GM19467 (cell line): ENCODE results near the gene FMNL3.
"Not testable (repeated sequence)": the region's sequence is repeated elsewhere in the genome, so short reads cannot be mapped to it uniquely, and the experiment has no call there.

Experiments
- ATAC-seq: cut with Tn5 transposase; IDR thresholded peaks from one replicate; pipeline ENCODE4 v1.9.1; 2021; ENCODE audit warnings: mild to moderate bottlenecking, moderate library complexity; ENCODE audit not compliant: unreplicated experiment

Gene FMNL3, protein sequence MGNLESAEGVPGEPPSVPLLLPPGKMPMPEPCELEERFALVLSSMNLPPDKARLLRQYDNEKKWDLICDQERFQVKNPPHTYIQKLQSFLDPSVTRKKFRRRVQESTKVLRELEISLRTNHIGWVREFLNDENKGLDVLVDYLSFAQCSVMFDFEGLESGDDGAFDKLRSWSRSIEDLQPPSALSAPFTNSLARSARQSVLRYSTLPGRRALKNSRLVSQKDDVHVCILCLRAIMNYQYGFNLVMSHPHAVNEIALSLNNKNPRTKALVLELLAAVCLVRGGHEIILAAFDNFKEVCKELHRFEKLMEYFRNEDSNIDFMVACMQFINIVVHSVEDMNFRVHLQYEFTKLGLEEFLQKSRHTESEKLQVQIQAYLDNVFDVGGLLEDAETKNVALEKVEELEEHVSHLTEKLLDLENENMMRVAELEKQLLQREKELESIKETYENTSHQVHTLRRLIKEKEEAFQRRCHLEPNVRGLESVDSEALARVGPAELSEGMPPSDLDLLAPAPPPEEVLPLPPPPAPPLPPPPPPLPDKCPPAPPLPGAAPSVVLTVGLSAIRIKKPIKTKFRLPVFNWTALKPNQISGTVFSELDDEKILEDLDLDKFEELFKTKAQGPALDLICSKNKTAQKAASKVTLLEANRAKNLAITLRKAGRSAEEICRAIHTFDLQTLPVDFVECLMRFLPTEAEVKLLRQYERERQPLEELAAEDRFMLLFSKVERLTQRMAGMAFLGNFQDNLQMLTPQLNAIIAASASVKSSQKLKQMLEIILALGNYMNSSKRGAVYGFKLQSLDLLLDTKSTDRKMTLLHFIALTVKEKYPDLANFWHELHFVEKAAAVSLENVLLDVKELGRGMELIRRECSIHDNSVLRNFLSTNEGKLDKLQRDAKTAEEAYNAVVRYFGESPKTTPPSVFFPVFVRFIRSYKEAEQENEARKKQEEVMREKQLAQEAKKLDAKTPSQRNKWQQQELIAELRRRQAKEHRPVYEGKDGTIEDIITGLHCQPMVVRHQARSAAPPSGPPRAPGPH

DNA sequence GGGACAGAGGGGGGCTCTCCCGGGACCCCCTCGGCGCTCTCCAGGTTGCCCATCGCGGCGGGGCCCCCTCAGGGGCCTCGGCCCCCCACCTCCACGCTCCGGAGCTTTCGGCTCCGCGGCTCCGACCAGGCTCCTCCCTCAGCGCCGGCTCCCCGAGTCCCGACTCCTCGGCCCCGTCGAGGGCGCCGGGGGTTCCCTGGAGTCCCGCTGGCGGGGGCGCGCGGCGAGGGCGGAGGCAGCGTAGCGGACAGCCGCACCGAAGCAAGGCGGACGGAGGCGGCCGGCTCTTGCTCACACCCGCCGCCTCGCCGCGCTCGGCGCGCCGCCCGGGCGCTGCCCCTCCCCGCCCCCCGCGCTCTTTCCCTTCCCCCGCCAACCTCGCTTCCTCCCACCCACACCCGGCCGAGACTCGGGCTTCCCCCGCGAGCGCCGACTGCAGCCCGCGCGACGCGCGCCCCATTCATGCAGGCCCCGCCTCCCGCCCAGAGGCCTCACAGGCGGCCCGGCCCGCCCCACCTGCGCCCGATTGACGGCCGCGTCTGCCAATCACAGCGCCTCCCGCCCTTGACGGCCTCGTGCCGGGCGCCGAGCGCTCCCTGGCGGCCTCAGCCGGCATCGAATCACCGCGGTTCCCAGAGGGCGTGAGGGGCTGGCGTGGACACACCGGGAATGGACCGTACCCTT, at the start of gene FMNL3:
FMNL3 (minus strand) TSS at position 278 of the 684 bp plus-strand sequence; CDS start at position 53, 225 bp downstream.
- peak; percentile 82 for ATAC-seq

DNA sequence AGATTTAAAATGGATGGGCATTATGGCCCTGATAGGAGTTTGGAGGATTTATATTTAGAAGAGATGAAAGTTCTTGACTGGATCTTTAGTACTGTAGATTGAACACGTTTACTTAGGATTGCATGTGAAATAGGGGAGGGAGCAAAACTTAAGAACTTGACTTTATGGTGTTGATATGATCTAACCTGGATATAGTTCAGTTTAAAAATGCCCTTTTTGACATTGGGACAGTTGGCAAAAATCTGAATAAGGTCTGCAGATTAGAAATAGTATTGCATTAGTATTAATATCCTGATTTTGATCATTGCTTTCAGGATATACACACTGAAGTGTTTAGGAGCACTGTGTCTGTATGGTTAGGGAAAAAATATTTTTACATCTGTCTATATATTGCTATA, 43.8 kb upstream of the FMNL3 start:
- ATAC-seq, result no peak

DNA sequence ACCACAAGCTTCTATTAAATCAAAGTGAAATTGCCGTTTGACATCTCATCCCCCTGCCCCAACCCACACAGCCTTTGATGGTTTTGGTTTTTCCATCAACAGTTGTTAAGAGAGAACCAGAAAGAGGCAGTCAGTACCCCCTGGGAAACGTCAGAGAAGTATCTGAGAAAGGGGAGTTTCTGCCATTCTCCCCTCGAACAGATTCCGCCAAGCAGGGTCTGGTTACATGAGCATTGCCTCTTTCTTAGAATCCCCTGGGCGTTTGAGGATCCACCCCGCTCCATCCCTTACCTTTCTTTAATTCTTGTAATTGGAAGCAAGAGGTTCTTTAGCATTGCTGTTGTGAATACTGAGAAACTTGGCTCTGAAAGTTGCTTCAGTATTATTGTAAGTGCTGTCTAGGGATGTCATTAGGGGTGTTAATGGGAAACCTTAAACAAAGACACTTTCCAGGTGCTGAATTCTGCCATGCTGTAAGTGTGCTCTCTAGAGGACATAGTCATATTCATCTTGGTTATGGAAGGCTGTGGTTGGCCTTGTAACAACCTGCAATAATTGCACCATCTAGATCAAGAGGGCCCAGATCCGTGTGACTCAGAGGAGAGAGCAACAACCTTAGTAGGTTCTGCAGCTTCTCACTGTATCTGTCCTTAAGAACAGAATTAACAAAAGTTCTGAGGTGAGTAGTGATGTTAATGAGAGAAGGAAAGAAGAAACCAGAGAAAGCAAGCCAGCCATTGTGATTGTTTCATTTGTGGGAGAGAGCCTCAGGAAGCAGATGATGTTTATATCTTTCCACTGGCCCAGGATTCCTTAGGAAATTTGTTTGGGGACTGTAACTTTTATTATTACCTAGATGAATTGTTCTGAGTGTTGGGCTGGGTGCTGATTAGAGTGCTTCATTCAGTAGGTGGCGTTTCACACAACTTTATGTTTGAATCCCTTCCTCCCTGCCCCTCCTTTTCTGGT, 43.1 kb upstream of the FMNL3 start:
- no peak for ATAC-seq

DNA sequence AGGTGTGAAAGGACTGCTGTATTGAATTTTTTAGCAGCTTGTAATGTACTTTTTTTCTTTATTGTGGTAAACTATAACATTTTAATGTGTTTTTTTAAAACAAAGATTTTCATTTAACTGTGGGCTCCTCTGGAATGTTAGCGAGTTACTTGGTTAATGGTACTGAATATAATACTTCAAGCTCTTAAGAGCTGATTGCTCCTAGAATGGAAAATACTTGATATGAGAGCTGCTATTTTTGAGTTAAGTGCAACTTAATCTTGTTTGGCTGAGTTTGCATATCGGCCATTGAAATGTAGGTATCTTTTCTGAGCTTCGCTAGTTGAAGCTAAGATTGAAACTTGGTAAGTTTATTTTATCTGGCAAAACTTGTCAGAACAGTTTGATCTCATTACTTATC, 41.6 kb upstream of the FMNL3 start:
- ATAC-seq, result no peak

DNA sequence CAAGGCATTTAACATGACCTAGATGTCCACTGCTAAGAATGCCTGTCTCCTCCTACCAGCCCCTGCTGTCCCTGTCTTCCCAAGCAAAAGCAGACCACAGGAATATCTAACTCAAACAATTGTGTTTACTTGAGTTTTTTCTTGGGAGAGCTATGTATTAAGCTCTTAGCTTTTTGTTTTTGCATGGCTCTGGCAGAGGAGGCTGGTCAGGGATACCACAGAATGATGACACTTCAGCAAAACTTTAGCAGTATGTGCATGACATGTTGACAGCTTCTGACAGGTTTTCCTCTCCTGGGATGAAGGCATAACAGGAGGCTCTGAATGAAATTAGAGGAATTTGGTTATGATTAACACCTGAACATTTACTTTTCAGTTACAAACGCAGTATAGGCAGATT, 41.1 kb upstream of the FMNL3 start:
- ATAC-seq, result no peak

DNA sequence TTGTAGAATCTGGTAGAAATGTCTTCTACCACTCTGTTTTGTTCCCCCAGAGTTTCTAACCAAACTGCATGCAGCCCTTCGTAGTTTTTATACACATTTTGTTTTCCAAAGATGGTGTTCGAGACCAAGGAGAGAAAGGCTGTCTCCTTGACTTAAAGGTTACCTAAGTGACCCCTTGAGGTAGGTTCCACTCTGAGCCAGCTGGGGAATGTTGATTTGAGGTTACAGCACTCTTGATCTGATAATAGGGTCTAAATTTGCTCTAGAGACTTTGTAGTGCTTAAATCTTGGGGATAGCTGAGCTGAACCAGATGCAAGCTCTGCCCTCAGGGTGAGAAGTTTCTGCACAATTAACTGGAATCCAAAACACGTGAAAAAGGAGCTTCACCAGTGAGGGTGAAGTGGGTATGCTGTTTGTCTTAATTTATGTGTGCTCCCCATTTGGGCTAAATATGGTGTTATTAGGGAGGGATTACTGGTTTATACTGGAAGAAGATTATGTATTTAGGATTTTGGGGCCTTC, 37.2 kb upstream of the FMNL3 start:
- ATAC-seq, result no peak

DNA sequence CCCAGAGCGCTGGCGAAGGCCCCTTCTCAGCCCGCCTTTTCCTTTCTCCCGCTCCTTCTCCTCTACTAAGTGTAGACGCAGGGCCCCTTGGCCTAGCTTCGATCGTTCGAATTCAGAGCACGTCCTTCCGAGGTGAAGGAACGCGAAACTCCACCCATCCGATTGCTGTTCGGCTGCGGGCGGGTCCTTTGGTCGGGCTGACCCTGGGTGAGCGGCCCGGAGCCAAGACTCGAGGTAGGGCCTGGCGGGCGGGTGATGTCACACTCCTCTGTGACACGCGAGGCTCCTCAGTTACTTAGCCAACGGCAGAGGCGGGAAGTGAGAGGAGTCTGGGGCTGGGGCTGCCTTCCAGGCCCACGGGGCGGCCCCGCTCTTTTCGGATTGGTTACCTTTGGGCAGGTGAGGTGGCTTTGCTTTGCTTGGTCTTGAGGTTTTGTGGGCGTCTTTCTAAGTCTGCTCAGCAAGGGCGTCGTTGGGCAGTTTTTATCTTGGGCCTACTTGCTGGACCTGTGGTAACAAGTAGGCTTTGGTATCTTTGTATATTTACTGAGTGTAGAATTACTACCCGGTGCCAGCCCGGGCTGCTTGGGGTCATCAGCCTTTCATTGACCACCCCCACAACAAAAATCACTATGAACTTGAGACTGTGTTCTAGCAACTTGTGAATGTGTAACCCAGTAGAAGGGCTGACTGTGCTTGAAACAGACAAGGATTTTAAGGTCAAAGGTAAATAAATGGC, 34.8 kb upstream of the FMNL3 start:
- ATAC-seq, result peak; percentile 52

DNA sequence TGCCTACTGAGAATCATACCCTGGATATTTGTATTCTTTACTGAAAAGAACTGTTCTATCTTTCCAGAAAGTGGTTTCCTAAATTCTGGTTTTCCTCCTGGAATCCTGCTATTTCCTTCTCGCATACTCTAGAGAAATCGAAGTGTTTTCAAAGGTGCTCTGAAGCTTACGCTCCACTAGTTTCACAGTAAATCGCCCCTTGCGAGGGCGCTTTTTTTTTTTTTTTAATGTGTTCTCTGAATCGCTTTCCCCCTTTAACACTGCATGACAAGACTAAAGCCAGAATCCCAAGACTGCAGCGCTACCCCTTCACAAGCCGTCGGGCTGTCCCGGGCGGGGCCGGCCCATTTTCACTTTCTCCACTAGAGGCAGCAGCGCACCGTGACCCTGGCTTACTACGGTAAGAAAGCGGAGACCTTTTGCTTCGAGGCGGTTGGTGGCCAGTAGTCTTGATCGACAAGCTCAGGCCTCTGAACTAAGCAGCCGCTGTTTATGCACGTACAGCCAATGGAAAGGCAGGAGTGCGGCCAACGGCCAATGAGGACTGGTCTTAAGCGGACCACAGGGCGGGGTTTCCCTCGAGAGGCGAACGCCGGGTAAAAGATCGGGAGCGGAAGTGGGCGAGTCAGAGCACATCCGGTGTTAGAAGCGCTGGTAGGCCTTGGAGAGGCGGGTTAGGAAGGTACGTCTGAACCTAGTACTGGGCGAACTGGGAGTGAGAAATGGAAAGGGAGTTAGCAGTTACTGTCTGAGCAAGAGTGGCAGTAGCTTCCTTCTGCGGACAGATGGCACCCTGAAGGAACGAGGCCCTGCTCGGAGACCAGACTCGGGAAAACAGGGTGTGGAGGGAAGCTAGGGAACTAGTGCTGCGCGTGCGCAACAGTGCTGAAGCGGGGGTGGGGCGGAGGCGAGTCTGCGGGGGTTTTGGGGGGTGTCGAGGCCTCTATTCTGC, 34.0 kb upstream of the FMNL3 start, which contains the start of gene TMBIM6:
TMBIM6 (plus strand) TSS at position 628 of the 952 bp plus-strand sequence. CDS start 10,937 bp downstream, outside the sequence.
- ATAC-seq, result peak; percentile 96

DNA sequence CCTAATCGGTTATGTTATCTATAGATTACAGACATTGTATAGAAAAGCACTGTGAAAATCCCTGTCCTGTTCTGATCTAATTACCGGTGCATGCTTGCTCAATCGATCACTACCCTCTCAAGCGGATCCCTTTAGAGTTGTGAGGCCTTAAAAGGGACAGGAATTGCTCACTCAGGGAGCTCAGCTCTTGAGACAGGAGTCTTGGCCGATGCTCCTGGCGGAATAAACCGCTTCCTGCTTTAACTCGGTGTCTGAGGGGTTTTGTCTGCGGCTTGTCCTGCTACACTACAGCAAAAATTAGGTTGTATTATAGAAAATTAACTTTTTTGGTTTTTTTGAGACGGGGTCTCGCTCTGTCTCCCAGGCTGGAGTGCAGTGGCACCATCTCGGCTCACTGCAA, 33.1 kb upstream of the FMNL3 start:
- ATAC-seq, result not testable (repeated sequence)

DNA sequence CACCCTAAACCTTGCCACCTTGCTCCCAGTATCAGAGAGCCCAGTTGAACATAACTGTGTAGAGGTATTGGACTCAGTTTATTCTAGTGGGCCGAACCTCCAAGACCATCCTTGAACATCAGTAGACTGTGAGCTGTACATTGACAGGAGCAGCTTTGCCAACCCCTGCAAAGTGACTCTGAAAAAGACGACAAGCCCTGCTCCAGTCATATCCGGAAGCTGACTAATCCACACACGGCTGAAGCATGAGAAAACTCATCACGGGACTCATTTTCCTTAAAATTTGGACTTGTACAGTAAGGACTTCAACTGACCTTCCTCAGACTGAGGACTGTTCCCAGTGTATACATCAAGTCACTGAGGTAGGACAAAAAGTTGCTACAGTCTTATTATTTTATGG, 31.5 kb upstream of the FMNL3 start:
- not testable (repeated sequence) for ATAC-seq

DNA sequence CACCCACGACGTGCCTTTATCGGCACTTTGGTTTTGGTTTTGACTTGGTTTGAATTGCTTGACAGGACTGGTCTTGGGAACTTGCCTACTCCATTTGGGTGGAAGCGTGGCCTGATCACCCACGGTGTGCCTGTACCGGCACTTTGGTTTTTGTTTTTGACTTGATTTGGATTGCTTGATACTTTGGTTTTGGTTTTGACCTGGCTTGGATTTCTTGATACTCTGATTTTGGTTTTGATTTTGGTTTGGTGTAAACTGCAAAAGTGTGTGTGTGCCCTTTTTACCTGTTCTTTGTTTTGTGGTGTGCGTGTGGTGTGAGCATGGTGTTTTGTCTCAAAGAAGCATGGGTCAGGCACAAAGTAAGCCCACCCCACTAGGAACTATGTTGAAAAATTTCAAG, 27.7 kb upstream of the FMNL3 start:
- not testable (repeated sequence) for ATAC-seq

DNA sequence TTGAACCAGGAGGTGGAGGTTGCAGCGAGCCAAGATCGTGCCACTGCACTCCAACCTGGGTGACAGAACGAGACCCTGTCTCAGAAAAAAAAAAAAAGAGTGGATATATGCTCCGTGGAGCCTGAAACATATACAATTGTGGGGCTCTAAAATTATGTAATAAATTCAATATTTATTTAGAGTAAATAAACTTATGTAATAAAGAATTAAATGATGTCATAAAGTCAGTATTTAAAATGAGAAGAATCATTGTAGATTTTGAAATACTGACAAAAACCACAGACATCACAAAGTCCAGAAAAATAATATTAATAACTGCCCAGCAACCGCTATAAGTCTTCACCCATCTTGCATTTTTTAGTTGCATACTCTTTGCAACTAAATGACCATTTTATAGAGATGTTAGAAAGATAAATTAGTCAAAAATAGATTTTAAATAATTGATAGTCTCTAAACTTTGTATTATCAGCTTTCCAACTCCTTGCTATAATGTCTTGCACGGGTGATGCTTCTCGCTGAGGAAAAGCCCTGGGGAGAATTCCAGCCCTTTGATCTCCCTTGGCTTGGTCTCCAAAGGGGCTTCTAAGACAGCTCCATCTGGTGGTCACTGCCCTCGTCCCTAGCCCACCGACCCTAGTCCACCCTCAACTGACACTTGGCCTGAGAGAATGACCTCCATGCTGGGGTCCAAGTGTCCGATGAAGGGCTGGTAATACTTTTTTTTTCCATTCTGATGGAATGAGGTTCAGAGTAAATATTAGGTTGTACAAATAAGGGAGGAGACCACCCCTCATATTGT, 26.2 kb upstream of the FMNL3 start:
- no peak for ATAC-seq

DNA sequence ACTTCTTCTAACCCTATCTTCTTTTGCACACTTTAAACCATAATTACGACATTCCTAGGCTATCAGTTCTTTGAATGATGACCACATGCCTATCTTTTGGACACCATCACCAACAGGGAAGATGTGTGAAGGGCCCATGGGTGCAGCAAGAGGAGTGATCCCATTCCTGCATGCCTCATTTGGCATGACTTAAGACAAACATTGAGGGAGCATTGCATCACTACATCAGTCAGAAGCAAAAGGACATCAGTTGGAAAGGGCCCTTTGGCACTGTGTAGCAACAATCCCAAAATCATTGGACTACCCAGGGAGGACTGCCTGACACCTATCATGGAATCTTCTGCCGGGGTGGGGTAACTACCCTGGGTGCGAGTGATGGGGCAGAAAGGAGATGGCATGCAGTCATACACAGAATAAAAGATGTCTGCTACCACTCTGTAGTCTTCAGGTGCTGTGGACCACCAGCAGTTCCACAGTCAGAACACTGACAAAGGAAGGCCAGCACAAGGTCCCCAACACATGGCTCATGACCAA, 23.4 kb upstream of the FMNL3 start:
- ATAC-seq, result no peak

DNA sequence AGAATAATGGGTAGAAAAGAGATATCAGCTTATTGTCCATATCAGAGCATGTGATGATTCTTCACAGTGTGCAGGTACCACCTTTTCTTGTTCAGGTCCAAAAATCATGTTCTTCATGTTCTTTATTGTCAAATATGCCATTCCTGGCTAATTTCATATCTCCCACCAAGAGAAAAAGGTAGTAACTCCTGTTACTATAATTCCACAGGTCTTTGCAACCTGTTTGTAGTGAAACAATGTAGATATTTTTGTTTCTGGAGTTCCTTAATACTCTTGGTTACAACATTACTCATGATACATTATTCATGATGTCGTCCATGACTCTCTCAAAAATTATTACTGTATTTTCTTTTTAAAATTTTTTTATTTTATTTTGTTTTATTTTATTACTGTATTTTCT, 22.8 kb upstream of the FMNL3 start:
- ATAC-seq, result no peak

DNA sequence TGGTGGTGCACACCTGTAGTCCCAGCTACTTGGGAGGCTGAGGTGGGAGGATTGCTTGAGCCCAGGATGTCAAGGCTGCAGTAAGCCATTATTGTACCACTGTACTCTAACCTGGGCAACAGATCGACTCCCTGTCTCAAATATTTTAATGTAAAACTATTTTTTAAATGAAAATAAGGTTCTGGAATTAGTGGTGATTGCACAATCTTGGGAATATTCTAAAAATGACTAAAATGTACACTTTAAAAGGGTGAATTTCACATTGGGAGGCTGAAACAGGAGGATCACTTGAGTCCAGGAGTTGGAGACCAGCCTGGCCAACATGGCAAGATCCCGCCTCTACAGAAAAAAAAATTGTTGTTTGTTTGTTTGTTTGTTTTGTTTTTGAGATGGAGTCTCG, 21.2 kb upstream of the FMNL3 start:
- no peak for ATAC-seq

DNA sequence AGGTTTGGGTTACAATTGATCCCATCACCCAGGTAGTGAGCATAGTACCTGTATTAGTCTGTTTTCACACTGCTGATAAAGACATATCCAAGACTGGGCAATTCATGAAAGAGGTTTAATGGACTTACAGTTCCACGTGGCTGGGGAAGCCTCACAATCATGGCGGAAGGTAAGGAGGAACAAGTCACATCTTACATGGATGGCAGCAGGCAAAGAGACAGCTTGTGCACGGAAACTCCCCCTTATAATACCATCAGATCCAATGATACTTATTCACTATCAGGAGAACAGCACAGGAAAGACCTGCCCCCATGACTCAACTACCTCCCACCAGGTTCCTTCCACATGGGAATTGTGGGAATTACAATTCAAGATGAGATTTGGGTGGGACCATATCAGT, 14.2 kb upstream of the FMNL3 start:
- not testable (repeated sequence) for ATAC-seq

DNA sequence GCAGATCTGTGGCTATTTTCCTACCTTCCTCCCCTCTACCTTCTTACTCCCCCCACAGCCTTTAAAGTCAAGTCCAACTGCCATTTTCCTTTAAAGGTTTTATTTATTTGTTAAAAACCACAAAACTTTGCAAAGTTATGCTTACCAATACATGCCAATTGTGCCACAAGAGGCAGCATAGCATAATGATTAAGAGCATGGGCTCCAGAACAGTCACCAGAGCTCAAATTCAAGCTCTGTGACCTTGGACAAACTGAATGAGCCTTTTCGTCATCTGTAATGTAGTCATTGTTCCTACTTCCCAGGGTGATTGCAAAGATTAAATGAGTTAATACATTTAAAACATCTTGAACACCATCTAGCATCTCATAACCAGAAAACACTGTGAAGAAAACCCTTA, 13.0 kb upstream of the FMNL3 start:
- no peak for ATAC-seq
